ENCODE measurements around the gene MOCS3.

MOCS3 gene, protein sequence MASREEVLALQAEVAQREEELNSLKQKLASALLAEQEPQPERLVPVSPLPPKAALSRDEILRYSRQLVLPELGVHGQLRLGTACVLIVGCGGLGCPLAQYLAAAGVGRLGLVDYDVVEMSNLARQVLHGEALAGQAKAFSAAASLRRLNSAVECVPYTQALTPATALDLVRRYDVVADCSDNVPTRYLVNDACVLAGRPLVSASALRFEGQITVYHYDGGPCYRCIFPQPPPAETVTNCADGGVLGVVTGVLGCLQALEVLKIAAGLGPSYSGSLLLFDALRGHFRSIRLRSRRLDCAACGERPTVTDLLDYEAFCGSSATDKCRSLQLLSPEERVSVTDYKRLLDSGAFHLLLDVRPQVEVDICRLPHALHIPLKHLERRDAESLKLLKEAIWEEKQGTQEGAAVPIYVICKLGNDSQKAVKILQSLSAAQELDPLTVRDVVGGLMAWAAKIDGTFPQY

DNA sequence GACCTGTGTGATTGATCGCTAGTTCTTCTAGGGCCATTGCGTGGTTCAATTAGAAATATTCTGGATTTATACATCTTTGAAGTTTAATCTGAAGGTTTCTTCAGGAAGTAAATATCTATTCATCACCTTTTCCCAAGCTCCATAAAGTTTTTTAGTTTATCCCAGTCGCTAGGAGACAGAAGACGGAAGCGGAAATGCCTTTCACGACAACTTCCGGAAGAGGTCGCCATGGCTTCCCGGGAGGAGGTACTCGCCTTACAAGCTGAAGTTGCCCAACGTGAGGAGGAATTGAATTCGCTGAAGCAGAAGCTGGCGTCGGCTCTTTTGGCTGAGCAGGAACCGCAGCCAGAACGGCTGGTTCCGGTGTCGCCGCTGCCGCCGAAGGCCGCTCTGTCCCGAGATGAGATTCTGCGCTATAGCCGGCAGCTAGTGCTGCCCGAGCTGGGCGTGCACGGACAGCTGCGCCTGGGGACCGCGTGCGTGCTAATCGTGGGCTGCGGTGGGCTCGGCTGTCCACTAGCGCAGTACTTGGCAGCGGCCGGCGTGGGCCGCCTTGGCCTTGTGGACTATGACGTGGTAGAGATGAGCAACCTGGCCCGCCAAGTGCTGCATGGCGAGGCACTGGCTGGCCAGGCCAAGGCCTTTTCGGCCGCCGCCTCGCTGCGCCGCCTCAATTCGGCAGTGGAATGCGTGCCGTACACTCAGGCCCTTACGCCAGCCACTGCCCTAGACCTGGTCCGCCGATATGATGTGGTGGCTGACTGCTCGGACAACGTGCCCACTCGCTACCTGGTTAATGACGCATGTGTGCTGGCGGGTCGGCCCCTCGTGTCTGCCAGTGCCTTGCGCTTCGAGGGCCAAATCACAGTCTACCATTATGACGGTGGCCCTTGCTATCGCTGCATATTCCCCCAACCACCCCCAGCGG, at the start of gene MOCS3:
MOCS3 (plus strand) TSS at position 204 of the 928 bp plus-strand sequence; CDS start at position 229, 25 bp downstream.
- DNase-seq (ENCODE audit: low read depth): peak; percentile 90

DNA sequence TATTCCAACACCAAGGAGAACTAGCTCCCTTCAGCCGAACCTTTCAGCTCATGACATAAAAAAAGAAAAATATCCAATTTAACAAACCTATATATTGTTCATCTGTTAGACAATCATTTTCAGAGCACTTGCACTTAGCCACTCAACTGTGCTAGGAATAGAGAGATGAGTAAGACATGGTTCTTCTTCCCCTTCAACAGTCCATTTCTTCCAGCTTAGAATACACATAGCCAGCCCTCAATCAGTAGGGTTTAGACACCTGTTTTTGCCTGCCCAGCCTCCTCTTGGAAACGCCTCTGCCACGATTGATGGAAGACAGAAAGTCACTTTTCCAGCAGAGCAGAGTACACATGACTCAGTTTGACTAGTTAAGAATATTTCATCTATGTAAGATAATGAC, 49.2 kb upstream of the MOCS3 start:
- DNase-seq (ENCODE audit: low read depth): no peak

DNA sequence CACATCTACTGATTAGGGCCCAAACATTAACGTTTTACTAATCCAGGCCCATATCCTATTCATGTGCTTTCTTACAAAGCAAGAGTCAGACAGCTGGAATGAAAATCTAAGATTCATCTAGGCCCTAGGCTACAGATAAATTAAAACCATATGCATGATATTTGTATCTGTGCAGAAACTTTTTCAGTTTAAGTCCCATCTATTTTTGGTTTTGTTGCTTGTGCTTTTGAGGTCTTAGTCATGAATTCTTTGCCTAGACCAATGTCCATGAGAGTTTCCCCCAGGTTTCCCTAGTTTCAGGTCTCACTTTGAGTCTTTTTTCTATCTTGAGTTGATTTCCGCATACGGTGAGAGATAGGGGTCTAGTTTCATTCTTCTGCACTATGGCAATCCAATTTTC, 47.6 kb upstream of the MOCS3 start:
- no peak for DNase-seq (ENCODE audit: low read depth)

DNA sequence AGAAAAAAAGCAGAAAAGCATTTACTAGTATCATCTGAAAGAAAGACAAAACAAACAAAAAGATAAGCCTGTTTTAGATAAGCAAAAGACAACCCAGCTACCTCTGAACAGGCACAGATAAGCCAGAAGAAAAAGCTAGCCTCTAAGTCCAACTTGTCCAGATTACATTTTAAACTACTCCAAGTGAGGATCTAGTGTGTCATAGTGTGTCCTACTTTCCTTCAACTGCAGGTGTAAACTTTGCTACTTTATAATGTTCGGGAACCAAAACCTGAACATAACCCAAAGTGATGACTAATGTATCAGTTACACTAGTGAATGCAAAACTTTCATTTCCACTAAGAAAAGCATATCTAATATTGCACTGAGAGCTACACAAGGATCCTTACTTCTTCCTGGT, 46.9 kb upstream of the MOCS3 start:
- no peak for DNase-seq (ENCODE audit: low read depth)

DNA sequence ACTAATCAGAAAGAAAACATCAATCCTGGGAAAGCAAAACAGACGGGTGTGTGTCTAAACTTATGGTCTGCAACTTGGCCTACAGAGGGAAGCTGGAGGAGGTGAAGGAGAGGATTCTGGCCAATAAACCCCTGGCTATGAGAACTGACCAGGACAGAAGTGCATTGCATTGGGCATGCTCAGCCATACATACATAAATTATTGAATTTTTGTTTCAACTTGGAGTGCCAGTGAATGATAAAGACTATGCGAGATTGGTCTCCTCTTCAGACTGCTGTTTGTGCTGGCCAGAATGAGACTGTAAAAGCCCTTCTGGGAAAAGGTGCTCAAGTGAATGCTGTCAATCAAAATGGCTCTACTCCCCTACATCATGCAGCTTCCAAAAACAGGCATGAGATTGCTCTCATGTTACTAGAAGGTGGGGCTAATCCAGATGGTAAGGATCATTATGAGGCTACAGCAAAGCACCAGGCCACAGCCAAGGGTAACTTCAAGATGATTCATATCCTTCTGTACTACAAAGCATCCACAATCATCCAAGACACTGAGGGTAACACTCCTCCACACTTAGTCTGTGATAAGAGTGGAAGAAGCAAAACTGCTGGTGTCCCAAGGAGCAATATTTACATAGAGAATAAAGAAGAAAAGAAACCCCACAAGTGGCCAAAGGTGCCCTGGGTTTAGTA, 44.8 kb upstream of the MOCS3 start:
- no peak for DNase-seq (ENCODE audit: low read depth)

DNA sequence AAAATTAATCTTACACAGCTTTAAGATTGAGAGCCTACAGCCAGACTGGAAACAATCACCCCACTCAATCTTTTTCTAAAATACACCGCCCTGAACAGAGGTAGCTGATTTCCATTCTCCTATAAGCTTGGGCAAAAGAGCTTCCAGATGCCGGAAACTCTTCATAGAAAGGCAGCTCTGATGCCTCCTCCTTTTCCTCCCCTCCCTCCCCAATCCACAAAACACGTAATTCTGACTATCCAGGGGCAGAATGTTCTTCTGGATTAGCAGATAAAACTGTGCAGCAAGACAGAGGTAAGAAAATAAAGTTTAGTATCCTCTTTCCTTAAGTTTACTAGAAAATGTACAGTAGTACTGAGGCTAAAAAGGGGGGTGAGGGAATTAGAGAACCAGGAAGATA, 43.2 kb upstream of the MOCS3 start:
- DNase-seq (ENCODE audit: low read depth): no peak

DNA sequence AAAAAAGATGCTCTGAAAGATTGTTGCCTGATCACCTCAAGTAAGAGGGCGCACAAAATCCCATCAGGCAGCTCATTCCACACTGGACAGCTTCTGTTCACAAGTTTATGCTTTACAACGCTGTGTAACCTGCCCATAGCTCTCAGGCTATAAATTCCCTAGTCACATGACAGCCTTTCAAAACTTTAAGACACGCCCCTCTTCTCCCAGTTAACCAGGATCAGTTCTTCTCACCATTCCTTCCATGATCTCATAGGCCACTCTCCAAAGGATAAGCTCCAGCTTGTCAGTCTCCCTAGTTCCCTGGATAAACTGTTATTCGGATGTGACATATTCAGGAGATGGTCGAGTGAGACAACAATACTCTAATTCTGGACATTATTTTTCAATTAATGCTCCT, 42.4 kb upstream of the MOCS3 start:
- DNase-seq (ENCODE audit: low read depth): no peak

DNA sequence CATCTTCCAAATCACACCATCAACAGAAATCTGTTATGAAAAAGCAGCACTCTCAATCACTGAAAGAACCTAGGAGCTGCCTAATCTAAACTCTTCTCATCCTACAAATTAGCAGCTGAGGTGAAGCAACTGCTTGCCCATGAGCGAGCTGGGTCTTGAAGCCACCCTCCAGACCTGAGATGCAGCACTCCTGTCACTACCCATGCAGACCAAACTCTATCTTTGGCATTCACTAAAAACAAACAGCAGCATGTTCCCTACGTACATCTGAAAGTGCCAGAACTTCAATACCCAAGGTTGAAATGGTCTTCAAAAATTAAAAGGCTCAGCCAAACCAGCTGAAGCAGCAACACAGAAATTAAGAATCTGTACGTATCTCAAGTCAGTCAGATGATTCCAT, 41.7 kb upstream of the MOCS3 start:
- no peak for DNase-seq (ENCODE audit: low read depth)

DNA sequence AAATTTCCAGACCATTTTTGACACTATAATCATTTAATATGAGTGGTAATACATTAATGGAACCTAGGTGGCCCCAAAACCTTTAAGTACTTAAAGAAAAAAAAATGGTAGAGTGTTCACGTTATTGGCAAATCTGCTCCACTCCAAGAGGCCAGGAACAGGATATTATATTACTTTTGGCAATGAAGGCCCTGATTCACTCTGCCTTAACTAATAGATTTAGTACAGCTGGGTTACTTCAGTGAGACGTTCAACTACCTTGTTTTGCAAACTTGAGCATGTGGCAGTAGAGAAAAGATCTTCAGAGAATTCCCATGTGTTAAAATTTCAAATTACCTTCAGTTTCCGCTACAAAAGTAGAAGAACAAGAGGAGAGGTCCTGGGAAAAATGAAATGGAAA, 40.2 kb upstream of the MOCS3 start:
- no peak for DNase-seq (ENCODE audit: low read depth)

DNA sequence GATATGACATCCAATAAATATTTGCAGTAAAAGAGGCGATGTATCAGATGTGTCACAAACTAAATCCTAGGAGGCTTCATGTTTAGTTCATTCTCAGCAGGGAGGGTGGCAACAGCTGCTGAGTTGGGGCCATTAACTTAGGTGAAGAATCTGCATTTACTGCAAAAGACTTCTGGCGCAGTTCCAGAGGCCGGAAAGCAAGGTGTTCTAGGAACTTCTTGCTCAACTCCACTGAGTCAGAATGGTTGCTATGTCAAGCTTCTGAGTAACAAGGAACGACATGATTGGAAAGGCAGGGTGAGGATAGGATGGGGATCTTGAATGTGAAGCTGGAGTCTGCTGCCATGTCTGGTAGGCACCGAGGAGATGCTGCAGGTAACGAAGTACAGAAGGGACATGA, 39.1 kb upstream of the MOCS3 start:
- no peak for DNase-seq (ENCODE audit: low read depth)

DNA sequence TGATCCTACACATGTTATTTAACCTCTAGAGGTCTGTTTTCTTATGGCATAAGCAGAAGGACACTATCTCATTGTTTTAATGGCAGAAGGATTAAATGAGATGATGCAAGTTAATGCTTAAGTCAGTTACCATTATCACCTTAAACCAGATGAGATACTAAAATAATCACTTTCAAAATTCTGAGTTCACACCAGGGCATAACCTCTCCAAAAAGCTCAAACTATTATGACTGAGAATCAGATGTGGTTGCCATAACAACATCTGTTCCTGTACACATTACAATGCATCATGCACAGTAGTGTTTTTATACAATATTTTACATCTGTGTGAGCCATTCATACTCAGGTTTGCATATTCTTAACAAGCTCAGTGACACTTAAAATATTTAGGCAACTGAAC, 37.6 kb upstream of the MOCS3 start:
- no peak for DNase-seq (ENCODE audit: low read depth)

DNA sequence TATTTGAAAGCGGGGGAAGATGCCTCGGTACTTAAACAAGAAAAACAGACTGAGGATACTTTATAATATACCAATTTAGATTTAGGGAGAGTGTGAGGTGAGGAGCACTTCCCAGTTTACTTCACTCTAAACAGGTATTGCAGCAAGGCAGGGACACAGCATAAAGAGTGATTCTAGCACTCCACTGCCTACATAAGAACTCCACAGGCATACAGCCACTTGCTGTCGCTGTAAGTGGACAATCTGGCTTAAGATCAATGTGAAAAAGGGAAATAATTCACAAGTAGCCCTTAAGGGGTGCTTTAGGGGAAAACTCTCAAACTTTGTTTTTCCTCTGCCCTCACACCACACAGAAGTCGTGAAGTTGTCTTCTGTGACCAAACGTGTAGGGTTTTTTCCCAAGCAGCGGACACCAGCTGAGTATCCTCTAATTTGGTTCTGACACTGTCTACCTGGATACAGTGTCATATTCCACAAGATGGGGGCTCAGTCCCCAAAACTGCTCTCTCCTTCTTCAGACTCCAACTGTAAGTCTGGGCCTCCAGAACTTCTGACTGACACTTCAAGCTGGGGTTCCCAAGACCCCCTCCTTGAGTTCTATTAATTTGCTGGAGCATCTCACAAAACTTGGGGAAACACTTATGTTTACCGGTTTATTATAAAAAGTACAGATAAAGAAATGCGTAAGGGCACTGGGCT, 36.7 kb upstream of the MOCS3 start:
- no peak for DNase-seq (ENCODE audit: low read depth)

DNA sequence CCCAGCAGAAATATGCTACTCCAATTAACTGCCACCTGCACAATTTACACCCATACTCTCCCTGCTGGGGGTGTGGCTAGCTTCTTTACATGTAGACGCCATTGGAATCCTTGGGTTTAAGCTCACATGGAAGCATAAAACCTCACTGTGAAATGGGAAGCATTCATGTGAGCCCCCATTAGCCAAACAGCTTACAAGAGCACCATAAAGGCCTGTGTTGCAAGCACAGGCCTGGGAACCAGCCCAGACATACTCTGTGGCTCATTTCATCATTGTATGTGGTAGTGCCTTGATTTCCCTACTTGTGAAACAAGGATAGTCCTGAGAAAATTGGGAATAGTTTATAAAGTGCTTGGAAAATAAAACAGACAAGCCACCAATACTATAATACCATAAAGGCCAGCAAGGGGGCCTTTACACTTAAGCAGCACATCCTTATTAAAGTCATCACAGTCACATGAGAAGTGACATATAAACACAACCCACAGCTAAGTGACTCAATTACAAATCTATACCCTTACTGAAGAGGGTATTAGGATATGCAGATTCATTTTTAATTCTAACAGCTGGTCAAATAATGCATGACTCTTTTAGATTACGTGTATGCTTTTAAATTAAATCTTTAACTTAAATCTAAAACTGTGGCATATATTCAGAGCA, 34.2 kb upstream of the MOCS3 start:
- DNase-seq (ENCODE audit: low read depth): no peak

DNA sequence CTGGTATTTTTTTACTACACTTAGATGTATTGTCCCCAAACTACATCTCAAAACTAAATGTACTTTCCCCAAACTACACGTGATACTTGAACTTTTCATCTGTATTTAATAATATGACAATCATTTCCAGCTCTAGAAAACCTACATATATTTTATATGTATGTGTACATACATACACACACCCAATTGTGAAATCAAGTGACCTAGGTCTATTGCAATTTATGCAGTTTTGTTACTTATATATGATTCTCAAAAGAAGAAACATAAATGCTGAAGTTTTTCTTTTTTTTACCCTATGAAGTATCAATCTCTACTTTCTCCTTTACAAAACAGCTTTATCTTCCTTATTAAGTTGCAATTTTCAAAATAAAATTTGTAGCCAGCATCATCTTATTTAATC, 32.1 kb upstream of the MOCS3 start:
- DNase-seq (ENCODE audit: low read depth): no peak

DNA sequence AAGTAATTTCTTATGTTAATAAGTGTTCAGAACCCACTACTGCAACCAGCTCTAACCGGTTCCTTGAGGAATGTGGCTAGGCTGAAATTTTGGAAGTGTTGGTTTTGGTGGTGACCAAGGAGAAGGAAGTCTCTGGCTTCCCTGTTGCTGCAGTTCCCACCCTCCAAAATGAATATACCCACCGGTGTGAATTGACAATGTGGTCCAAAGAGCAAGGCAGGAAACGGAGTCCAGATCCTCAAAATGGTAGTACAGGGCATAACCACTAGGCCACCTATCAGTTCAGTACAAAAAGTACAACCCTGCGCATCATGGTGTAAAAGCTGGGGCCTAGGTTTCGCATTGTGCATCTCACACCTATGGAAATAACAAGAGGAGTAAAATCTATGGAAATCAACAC, 30.1 kb upstream of the MOCS3 start:
- DNase-seq (ENCODE audit: low read depth): no peak

DNA sequence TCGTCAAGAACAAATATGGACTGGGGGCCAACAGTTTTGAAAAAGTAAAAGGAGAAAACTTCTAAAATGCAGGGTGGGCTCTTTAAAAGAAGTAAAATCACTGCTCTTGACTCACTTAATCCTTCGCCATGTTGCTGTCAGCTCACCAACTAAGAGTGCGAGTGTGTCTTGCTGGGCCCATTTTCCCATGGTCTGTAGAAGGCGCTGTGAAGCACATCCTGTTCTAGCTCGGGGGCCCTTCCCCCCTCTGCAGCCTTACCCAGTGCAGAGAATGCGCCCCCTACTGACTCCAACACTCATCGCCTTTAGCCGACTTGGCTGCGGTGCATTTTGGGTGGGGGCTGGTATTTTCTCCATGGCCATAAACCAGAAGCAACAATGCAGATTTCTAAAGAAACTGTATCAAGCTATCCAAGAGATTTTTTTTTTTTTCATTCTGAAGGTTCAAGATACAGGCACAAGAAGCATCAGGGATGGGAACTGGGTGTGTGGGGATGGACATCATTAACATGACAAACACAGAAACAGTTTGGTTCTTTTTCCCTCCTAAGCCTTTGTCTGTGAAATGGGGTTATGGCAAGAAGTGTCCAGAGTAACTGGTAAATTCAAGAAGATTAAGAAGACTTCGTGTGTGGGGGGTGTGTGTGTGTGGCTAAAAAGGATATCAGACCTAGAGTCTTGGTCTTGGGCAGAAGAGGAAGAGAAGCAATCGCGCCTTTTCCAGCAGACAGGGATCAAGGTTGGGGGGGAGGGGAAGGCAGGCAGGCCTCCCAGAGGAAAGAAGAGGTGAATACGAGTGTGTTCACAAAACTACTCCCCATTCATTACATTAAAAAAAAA, 29.1 kb upstream of the MOCS3 start:
- DNase-seq (ENCODE audit: low read depth): peak; percentile 95

DNA sequence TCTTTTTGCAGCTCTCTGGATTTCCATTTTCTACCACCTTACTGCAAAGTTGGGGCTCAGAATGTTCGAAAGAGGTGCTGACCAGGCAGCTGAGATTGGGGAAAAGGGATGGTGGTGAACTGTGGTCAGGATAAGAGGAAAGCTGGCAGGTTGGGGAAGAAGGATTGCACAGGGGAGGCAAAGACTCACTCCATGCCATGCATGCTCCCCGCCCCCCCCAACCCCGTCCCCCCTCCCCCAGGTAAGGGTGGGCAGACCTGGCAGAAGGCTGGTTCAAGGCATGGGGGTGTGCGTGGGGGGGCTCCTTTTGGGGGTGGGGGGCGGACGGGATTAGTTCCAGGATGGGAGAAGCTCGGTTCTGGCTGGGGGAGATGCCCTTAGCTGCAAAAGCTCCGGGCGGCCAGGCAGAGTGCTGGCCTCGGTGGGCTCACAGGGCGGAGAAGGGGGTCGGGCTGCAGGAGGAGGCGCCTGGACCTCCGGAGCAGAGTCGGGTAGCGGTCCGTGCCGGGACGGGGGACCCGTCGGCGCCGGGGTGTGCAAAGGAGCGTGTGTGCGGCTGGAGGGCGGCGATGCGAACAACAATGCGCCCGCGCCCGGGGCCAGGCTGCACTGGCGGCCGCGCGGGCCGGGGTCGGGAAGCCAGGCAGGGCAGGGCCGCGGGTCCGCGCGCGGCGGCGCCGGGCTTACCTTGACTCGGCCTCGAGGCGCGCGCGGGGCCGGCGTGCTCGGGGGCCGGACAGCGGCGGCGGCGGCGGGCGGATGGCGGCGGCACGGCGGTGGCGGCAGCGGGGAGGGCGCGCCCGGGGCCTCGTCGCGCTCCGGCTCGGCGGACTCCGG, 28.3 kb upstream of the MOCS3 start:
- no peak for DNase-seq (ENCODE audit: low read depth)

DNA sequence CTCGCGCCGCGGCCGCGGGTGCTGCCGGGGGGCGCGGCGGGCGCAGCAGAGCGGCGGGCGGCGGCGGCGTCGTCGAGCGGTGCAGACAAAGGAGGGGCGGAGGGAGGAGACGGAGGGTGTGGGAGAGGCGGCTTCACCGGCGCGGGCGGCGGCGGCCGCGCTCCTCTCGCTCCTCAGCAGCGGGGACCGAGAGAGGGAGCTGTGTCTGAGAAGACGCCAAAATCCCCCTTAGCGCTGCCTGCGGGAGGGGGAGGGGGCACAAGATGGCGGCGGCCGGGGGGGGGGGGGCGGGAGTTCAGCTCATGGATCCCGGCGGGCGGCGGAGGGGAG, 27.7 kb upstream of the MOCS3 start:
- DNase-seq (ENCODE audit: low read depth): no peak

DNA sequence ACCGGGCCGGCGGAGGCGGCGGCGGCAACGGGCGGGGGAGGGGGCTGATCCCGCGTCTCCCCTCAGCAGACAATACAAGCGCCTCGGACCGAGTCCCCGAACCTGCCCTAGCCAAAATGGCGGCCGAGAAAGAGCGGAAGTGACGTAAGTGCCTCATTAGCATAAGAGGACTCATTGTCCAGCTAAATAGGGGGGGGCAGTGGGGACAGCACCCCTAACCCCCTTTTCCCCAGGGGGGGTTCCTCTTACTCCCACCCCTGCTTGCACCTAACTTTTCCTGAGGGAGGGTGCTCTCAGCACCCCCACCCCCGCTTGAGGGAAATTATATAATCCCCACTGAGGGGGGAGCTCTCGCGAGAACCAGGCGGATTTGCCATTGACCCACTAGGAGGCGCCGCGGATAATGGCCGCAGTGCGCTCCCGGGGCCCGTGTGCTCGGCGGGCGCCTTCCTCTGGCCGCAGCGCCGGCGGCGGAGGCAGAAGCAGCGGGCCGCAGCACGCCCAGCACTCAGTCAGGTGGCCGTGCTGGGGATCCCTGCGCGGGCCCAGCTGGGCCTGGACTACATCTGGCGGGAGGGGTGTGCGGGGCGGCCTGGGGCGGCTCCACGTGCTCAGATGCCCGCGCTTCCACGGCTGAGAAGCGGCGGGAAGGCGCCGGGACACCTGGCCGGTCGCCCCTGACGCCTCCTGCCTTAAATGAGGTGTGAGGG, 27.2 kb upstream of the MOCS3 start, which contains the start of gene ADNP:
ADNP (minus strand) TSS at position 132 of the 710 bp plus-strand sequence. CDS start 27,441 bp downstream, outside the sequence.
- DNase-seq (ENCODE audit: low read depth): peak; percentile 81
